HepG2 (cell line): ENCODE results near the gene FER1L5. TPM values are rescaled to one million over a fixed set of nuclear protein-coding genes. Genes with fewer than 3 reads are reported as not detected.

ENCODE experiments used
- AHR ChIP-seq: IDR thresholded peaks from 2 replicates; pipeline ENCODE4 v1.6.1; 2018; ENCODE audit warnings: missing genetic modification reagents, missing compliant biosample characterization
- DR1 ChIP-seq: sonication (generic); formaldehyde crosslinking; IDR thresholded peaks from 2 replicates; pipeline ENCODE4 v1.8.0; 2021; ENCODE audit warnings: mild to moderate bottlenecking, missing genetic modification reagents, inconsistent platforms
- FOSL2 ChIP-seq: sonication (generic); formaldehyde crosslinking; IDR thresholded peaks from 2 replicates; pipeline ENCODE4 v1.4.0; 2020; ENCODE audit warnings: missing genetic modification reagents
- MXI1 ChIP-seq: IDR thresholded peaks from 3 replicates; pipeline ENCODE4 v1.6.1; 2012; ENCODE audit warnings: low read depth, low read length, inconsistent platforms, borderline replicate concordance
- NFKB2 ChIP-seq: sonication (generic); formaldehyde crosslinking; IDR thresholded peaks from 2 replicates; pipeline ENCODE4 v1.4.0; 2020; ENCODE audit warnings: missing genetic modification reagents, borderline replicate concordance
- NR1H2 ChIP-seq: sonication (generic); formaldehyde crosslinking; IDR thresholded peaks from 2 replicates; pipeline ENCODE4 v1.8.1; 2022; ENCODE audit warnings: low read depth, missing genetic modification reagents, borderline replicate concordance
- PPARG ChIP-seq: conservative IDR thresholded peaks from 2 replicates; pipeline ENCODE4 v1.6.1; 2016; ENCODE audit warnings: missing biosample characterization, missing genetic modification reagents
- RELA ChIP-seq: sonication (generic); formaldehyde crosslinking; IDR thresholded peaks from 2 replicates; pipeline ENCODE4 v1.4.0; 2020; ENCODE audit warnings: missing genetic modification reagents
- RFX1 ChIP-seq: fragments of 450-650 bp; IDR thresholded peaks from 2 replicates; pipeline ENCODE4 v1.6.1; 2017
- SMYD3 ChIP-seq: sonication (generic); formaldehyde crosslinking; IDR thresholded peaks from 2 replicates; pipeline ENCODE4 v1.8.1; 2023; ENCODE audit warnings: mild to moderate bottlenecking, missing genetic modification reagents
- SYNCRIP ChIP-seq: fragments of 200-400 bp; formaldehyde crosslinking; IDR thresholded peaks from 2 replicates; pipeline ENCODE4 v1.6.1; 2018; ENCODE audit warnings: mild to moderate bottlenecking, low read depth, low read length; ENCODE audit not compliant: insufficient read depth
- TP53 ChIP-seq: sonication (generic); formaldehyde crosslinking; conservative IDR thresholded peaks from 2 replicates; pipeline ENCODE4 v1.4.0; 2020; ENCODE audit warnings: missing genetic modification reagents
- ZBTB1 ChIP-seq: sonication (generic); formaldehyde crosslinking; IDR thresholded peaks from 2 replicates; pipeline ENCODE4 v1.4.0; 2020; ENCODE audit warnings: missing genetic modification reagents, borderline replicate concordance
- ZFP41 ChIP-seq: sonication (generic); formaldehyde crosslinking; IDR thresholded peaks from 2 replicates; pipeline ENCODE4 v1.4.0; 2020; ENCODE audit warnings: mild to moderate bottlenecking, missing genetic modification reagents, borderline replicate concordance
- ZNF510 ChIP-seq: sonication (generic); formaldehyde crosslinking; IDR thresholded peaks from 2 replicates; pipeline ENCODE4 v1.4.0; 2020; ENCODE audit warnings: low read depth, mild to moderate bottlenecking, missing genetic modification reagents
- ZNF589 ChIP-seq: sonication (generic); formaldehyde crosslinking; conservative IDR thresholded peaks from 2 replicates; pipeline ENCODE4 v1.8.0; 2022; ENCODE audit warnings: mild to moderate bottlenecking, moderate library complexity, missing genetic modification reagents
- ZNF788 ChIP-seq: sonication (generic); formaldehyde crosslinking; IDR thresholded peaks from 2 replicates; pipeline ENCODE4 v1.5.0; 2020; ENCODE audit warnings: mild to moderate bottlenecking, missing genetic modification reagents, borderline replicate concordance
- polyA plus RNA-seq, 8 experiments: library from polyadenylated mRNA; depleted of rRNA in 3 of 8; stranded (reverse) in 7 of 8; unstranded in 1 of 8; fragments of >200 nt; fragmentation: Illumina TruSeq in 4 of 8; extraction: Trizol in 4 of 8; gene quantifications; 2 replicates each; pipeline versions ENCODE4 v1.2.1 to v1.2.3, GENCODE V29; 2011 to 2016; ENCODE audit warnings: low read depth in 4 of 8, missing spikeins in 1 of 8, mixed read lengths in 1 of 8; ENCODE audit not compliant: insufficient read depth in 1 of 8
- total RNA-seq, 5 experiments: library from RNA; depleted of rRNA; stranded (reverse); fragments of >200 nt; fragmentation: Illumina TruSeq; extraction: Trizol; gene quantifications; 2 replicates each; pipeline ENCODE4 v1.2.3, GENCODE V29; 2016; ENCODE audit warnings: low read depth in 1 of 5
- TF ChIP-seq, protein P1 (sequence below): sonication (generic); formaldehyde crosslinking; IDR thresholded peaks from 2 replicates; pipeline ENCODE4 v1.5.1; 2020; ENCODE audit warnings: missing genetic modification reagents, mild to moderate bottlenecking, borderline replicate concordance
- TF ChIP-seq, protein P2 (sequence below): sonication (generic); formaldehyde crosslinking; IDR thresholded peaks from 2 replicates; pipeline ENCODE4 v1.5.0; 2020; ENCODE audit warnings: mild to moderate bottlenecking, missing genetic modification reagents

FER1L5 gene
- total and polyA plus RNA-seq, 2 of the 13 experiments (the other 11 are each of a cell fraction or from before 2014, with no cell fraction given) = 0.02 to 0.08 TPM

DNA sequence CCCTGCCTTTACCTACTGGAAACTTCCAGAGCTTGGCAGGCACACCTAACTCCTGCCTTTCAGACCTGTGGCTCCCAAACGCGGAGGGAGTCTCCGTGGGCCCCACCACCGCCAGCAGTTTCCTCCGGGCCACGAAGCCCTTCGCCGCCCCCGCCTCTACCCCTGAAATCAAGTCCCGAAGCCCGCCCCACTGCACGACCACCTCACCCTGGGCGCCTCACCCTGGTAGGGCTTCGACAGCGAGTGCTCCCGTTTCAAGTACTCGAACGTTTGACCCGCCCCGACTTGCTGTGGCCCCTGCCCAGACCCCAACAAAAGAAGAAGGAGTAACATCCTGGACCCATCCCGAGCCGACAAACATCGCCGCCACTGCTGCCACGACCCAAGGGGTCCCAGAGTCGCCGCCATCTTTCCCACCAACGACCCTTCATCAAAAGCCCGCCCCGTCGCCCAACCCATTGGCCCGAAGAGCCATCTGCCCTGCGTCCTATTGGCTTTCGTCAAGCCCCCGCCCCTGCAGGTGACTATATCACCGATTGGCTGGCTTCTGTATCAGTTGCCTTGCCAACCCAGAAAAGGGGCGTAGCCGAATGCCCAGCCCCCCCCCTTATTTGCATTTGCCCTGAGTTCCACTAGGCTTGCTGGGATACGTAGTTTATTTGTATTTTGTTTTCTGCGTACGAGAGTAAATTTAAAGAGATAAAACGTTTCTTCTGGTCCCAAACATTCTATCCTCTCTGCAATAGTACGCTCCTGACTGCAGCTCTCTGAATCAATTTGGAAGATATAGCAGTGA lies 97.3 kb downstream of the FER1L5 start, which contains the start of gene LMAN2L (continued):
- TF ChIP-seq, protein P1, sequence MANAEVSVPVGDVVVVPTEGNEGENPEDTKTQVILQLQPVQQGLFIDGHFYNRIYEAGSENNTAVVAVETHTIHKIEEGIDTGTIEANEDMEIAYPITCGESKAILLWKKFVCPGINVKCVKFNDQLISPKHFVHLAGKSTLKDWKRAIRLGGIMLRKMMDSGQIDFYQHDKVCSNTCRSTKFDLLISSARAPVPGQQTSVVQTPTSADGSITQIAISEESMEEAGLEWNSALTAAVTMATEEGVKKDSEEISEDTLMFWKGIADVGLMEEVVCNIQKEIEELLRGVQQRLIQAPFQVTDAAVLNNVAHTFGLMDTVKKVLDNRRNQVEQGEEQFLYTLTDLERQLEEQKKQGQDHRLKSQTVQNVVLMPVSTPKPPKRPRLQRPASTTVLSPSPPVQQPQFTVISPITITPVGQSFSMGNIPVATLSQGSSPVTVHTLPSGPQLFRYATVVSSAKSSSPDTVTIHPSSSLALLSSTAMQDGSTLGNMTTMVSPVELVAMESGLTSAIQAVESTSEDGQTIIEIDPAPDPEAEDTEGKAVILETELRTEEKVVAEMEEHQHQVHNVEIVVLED = peak; percentile 39; the same call in 1 of the 2 replicates
- TF ChIP-seq, protein P2, sequence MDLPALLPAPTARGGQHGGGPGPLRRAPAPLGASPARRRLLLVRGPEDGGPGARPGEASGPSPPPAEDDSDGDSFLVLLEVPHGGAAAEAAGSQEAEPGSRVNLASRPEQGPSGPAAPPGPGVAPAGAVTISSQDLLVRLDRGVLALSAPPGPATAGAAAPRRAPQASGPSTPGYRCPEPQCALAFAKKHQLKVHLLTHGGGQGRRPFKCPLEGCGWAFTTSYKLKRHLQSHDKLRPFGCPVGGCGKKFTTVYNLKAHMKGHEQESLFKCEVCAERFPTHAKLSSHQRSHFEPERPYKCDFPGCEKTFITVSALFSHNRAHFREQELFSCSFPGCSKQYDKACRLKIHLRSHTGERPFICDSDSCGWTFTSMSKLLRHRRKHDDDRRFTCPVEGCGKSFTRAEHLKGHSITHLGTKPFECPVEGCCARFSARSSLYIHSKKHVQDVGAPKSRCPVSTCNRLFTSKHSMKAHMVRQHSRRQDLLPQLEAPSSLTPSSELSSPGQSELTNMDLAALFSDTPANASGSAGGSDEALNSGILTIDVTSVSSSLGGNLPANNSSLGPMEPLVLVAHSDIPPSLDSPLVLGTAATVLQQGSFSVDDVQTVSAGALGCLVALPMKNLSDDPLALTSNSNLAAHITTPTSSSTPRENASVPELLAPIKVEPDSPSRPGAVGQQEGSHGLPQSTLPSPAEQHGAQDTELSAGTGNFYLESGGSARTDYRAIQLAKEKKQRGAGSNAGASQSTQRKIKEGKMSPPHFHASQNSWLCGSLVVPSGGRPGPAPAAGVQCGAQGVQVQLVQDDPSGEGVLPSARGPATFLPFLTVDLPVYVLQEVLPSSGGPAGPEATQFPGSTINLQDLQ = no peak
- TF ChIP-seq ZNF510 (CRISPR knock-in tag) (peak; percentile 88; the same call in 1 of the 2 replicates), ZFP41 (CRISPR knock-in tag) (0 out of 2 replicates have a peak, but pooled peaks have one; percentile 31), ZNF788 (CRISPR knock-in tag) (peak; percentile 35; the same call in 1 of the 2 replicates), TP53 (CRISPR knock-in tag) (no peak), FOSL2 (CRISPR knock-in tag) (no peak), AHR (CRISPR knock-in tag) (peak; percentile 33), NR1H2 (CRISPR knock-in tag) (no peak), RFX1 (peak; percentile 95), PPARG (CRISPR knock-in tag) (no peak), MXI1 (peak; percentile 90; the same call in 2 of the 3 replicates), DR1 (CRISPR knock-in tag) (peak; percentile 63; the same call in 1 of the 2 replicates), SYNCRIP (no peak), ZBTB1 (CRISPR knock-in tag) (no peak), SMYD3 (0 out of 2 replicates have a peak, but pooled peaks have one; percentile 56), RELA (CRISPR knock-in tag) (no peak), ZNF589 (CRISPR knock-in tag) (no peak), NFKB2 (peak; percentile 72; the same call in 1 of the 2 replicates)
